ENCODE measurements around the gene RAX.
A peak's percentile ranks its signal among the peaks of the same experiment; 100 is the strongest.
"Not testable (repeated sequence)": the region's sequence is repeated elsewhere in the genome, so short reads cannot be mapped to it uniquely, and the experiment has no call there.

Gene RAX

GRCh38 chr18:59264651-59265245, 8.5 kb downstream of the RAX start:
- peaks cover 2% of the 10 kb centered on the region for H3K79me1 ChIP-seq (ENCODE audit: low read depth, low read length)
- peak overlapping the region; percentile 39 for H3K9ac ChIP-seq (ENCODE audit: low read depth, low read length, poor library complexity)
- peaks cover 3 to 72% (median 52%) of the 10 kb centered on the region in 3 experiments for H3K27me3 ChIP-seq (ENCODE audit: control insufficient read depth in 3 of 3, insufficient read depth in 3 of 3, low read depth in 1 of 3, low read length in 3 of 3)
- peak overlapping the region in 1 of 2 donors; percentile 33 for H3K4me3 ChIP-seq (ENCODE audit: low read length in 2 of 2)
- H3K18ac ChIP-seq (ENCODE audit: low read length): peak overlapping the region; percentile 90
- H2BK12ac ChIP-seq (ENCODE audit: low read length): peak overlapping the region; percentile 51
- no peak for DNase-seq (ENCODE audit: low spot score)
- no peak overlapping the region for H4K8ac ChIP-seq (ENCODE audit: low read depth, low read length)
- no peak overlapping the region for H3K23ac ChIP-seq (ENCODE audit: low read depth, low read length, poor library complexity)
- H2BK5ac ChIP-seq (ENCODE audit: low read length): no peak overlapping the region
- H2BK15ac ChIP-seq (ENCODE audit: low read length): no peak overlapping the region
- peaks cover 0 to 16% of the 10 kb centered on the region in 2 donors for H3K4me1 ChIP-seq (ENCODE audit: control insufficient read depth in 2 of 2, insufficient read depth in 1 of 2, low read depth in 1 of 2, low read length in 2 of 2)
- peak overlapping the region; percentile 65 for H3K4me2 ChIP-seq (ENCODE audit: insufficient read depth, low read length, poor library complexity, severe bottlenecking)
- peak overlapping the region; percentile 51 for H2AK5ac ChIP-seq (ENCODE audit: low read depth, low read length)
- H2BK120ac ChIP-seq (ENCODE audit: low read depth, low read length): no peak overlapping the region
- H3K14ac ChIP-seq (ENCODE audit: low read length): peak overlapping the region; percentile 47
- H3K4ac ChIP-seq (ENCODE audit: low read length): no peak overlapping the region
- peak overlapping the region; percentile 40 for H2AFZ ChIP-seq (ENCODE audit: low read length)
- H3K27ac ChIP-seq (replicated peaks; ENCODE audit: low read length): no peak overlapping the region
- H4K91ac ChIP-seq (ENCODE audit: low read depth, low read length, poor library complexity): no peak overlapping the region
- peaks cover 9 to 27% of the 10 kb centered on the region in 2 donors for H3K9me3 ChIP-seq (replicated peaks in 1 of 2; ENCODE audit: control insufficient read depth in 2 of 2, insufficient read depth in 1 of 2, low read depth in 1 of 2, low read length in 2 of 2)
- WGBS, 2 donors (ENCODE audit: extremely low coverage in 2 of 2, insufficient read length in 2 of 2, insufficient replicate concordance in 1 of 2): no CpG with 5 or more reads among the region's 41 CpGs
- H3K36me3 ChIP-seq (replicated peaks in 1 of 2; ENCODE audit: control insufficient read depth in 2 of 2, insufficient read depth in 2 of 2, low read length in 2 of 2): peaks cover 0 to 20% of the 10 kb centered on the region in 2 donors

GRCh38 chr18:59264121-59264571, 9.1 kb downstream of the RAX start:
- H3K9ac ChIP-seq (ENCODE audit: low read depth, low read length, poor library complexity): no peak overlapping the region
- H2BK12ac ChIP-seq (ENCODE audit: low read length): no peak overlapping the region
- H4K91ac ChIP-seq (ENCODE audit: low read depth, low read length, poor library complexity): no peak overlapping the region
- H2BK15ac ChIP-seq (ENCODE audit: low read length): no peak overlapping the region
- H3K23ac ChIP-seq (ENCODE audit: low read depth, low read length, poor library complexity): no peak overlapping the region
- H3K4ac ChIP-seq (ENCODE audit: low read length): no peak overlapping the region
- H2AFZ ChIP-seq (ENCODE audit: low read length): no peak overlapping the region
- no peak for DNase-seq (ENCODE audit: low spot score)
- H3K27ac ChIP-seq (replicated peaks; ENCODE audit: low read length): no peak overlapping the region
- H2BK120ac ChIP-seq (ENCODE audit: low read depth, low read length): no peak overlapping the region
- peaks cover 2% of the 10 kb centered on the region for H3K79me1 ChIP-seq (ENCODE audit: low read depth, low read length)
- H3K14ac ChIP-seq (ENCODE audit: low read length): no peak overlapping the region
- H2BK5ac ChIP-seq (ENCODE audit: low read length): no peak overlapping the region
- H3K18ac ChIP-seq (ENCODE audit: low read length): peak overlapping the region; percentile 62
- H3K4me1 ChIP-seq (ENCODE audit: control insufficient read depth in 2 of 2, insufficient read depth in 1 of 2, low read depth in 1 of 2, low read length in 2 of 2): peaks cover 0 to 16% of the 10 kb centered on the region in 2 donors
- H2AK5ac ChIP-seq (ENCODE audit: low read depth, low read length): peak overlapping the region; percentile 51
- peaks cover 0 to 18% of the 10 kb centered on the region in 2 donors for H3K36me3 ChIP-seq (replicated peaks in 1 of 2; ENCODE audit: control insufficient read depth in 2 of 2, insufficient read depth in 2 of 2, low read length in 2 of 2)
- no CpG with 5 or more reads among the region's 17 CpGs for WGBS, 2 donors (ENCODE audit: extremely low coverage in 2 of 2, insufficient read length in 2 of 2, insufficient replicate concordance in 1 of 2)
- peak overlapping the region in 1 of 2 donors; percentile 69 for H3K4me3 ChIP-seq (ENCODE audit: low read length in 2 of 2)
- H3K27me3 ChIP-seq (ENCODE audit: control insufficient read depth in 3 of 3, insufficient read depth in 3 of 3, low read depth in 1 of 3, low read length in 3 of 3): peaks cover 3 to 66% (median 52%) of the 10 kb centered on the region in 3 experiments
- peaks cover 9 to 25% of the 10 kb centered on the region in 2 donors for H3K9me3 ChIP-seq (replicated peaks in 1 of 2; ENCODE audit: control insufficient read depth in 2 of 2, insufficient read depth in 1 of 2, low read depth in 1 of 2, low read length in 2 of 2)
- H3K4me2 ChIP-seq (ENCODE audit: insufficient read depth, low read length, poor library complexity, severe bottlenecking): peak overlapping the region; percentile 65
- H4K8ac ChIP-seq (ENCODE audit: low read depth, low read length): no peak overlapping the region

DNA sequence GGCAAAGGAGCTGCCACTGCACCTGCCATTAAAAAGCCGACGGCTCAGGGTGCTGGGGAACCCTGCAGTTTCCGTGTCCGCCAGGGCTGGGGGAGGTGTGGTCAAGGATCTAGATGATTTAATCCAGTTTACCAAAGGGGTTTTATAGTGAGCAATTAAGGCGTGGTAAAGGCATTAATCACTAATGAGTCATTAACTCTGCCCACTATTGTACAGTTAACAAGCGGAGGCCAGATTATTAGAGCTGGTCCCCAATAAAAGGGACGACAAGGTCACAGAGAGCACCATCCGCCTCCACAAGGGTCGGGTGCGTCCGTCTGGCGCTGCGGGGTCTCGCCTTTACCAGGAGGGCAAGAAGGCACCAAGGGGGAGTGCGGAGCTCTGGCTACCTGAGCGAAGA, 9.6 kb downstream of the RAX start:
- no peak overlapping the region for H3K27ac ChIP-seq (replicated peaks; ENCODE audit: low read length)
- no peak overlapping the region for H3K4me3 ChIP-seq (ENCODE audit: low read length in 2 of 2)
- no peak overlapping the region for H3K4ac ChIP-seq (ENCODE audit: low read length)
- peaks cover 9 to 22% of the 10 kb centered on the region in 2 donors for H3K9me3 ChIP-seq (replicated peaks in 1 of 2; ENCODE audit: control insufficient read depth in 2 of 2, insufficient read depth in 1 of 2, low read depth in 1 of 2, low read length in 2 of 2)
- H2AK5ac ChIP-seq (ENCODE audit: low read depth, low read length): no peak overlapping the region
- H2BK5ac ChIP-seq (ENCODE audit: low read length): no peak overlapping the region
- no CpG with 5 or more reads among the region's 16 CpGs for WGBS, 2 donors (ENCODE audit: extremely low coverage in 2 of 2, insufficient read length in 2 of 2, insufficient replicate concordance in 1 of 2)
- no peak overlapping the region for H4K91ac ChIP-seq (ENCODE audit: low read depth, low read length, poor library complexity)
- peaks cover 3 to 63% (median 51%) of the 10 kb centered on the region in 3 experiments for H3K27me3 ChIP-seq (ENCODE audit: control insufficient read depth in 3 of 3, insufficient read depth in 3 of 3, low read depth in 1 of 3, low read length in 3 of 3)
- H3K4me2 ChIP-seq (ENCODE audit: insufficient read depth, low read length, poor library complexity, severe bottlenecking): no peak overlapping the region
- no peak overlapping the region for H2AFZ ChIP-seq (ENCODE audit: low read length)
- H3K14ac ChIP-seq (ENCODE audit: low read length): no peak overlapping the region
- H3K23ac ChIP-seq (ENCODE audit: low read depth, low read length, poor library complexity): no peak overlapping the region
- no peak overlapping the region for H4K8ac ChIP-seq (ENCODE audit: low read depth, low read length)
- no peaks in the 10 kb centered on the region for H3K79me1 ChIP-seq (ENCODE audit: low read depth, low read length)
- no peak overlapping the region for H2BK120ac ChIP-seq (ENCODE audit: low read depth, low read length)
- peaks cover 0 to 16% of the 10 kb centered on the region in 2 donors for H3K36me3 ChIP-seq (replicated peaks in 1 of 2; ENCODE audit: control insufficient read depth in 2 of 2, insufficient read depth in 2 of 2, low read length in 2 of 2)
- no peak overlapping the region for H3K9ac ChIP-seq (ENCODE audit: low read depth, low read length, poor library complexity)
- no peak overlapping the region for H2BK15ac ChIP-seq (ENCODE audit: low read length)
- H3K18ac ChIP-seq (ENCODE audit: low read length): peak overlapping the region; percentile 62
- no peak for DNase-seq (ENCODE audit: low spot score)
- no peak overlapping the region for H2BK12ac ChIP-seq (ENCODE audit: low read length)
- H3K4me1 ChIP-seq (ENCODE audit: control insufficient read depth in 2 of 2, insufficient read depth in 1 of 2, low read depth in 1 of 2, low read length in 2 of 2): peaks cover 0 to 16% of the 10 kb centered on the region in 2 donors

GRCh38 chr18:59262243-59262642, 11.0 kb downstream of the RAX start:
- H3K9me3 ChIP-seq (replicated peaks in 1 of 2; ENCODE audit: control insufficient read depth in 2 of 2, insufficient read depth in 1 of 2, low read depth in 1 of 2, low read length in 2 of 2); DNase-seq (ENCODE audit: low spot score); H2BK12ac ChIP-seq (ENCODE audit: low read length); H3K9ac ChIP-seq (ENCODE audit: low read depth, low read length, poor library complexity); H3K23ac ChIP-seq (ENCODE audit: low read depth, low read length, poor library complexity); H2BK15ac ChIP-seq (ENCODE audit: low read length); H3K27ac ChIP-seq (replicated peaks; ENCODE audit: low read length); H2BK5ac ChIP-seq (ENCODE audit: low read length); H3K4me3 ChIP-seq (ENCODE audit: low read length in 2 of 2); H3K4me2 ChIP-seq (ENCODE audit: insufficient read depth, low read length, poor library complexity, severe bottlenecking); H3K36me3 ChIP-seq (replicated peaks in 1 of 2; ENCODE audit: control insufficient read depth in 2 of 2, insufficient read depth in 2 of 2, low read length in 2 of 2); H2BK120ac ChIP-seq (ENCODE audit: low read depth, low read length); H2AFZ ChIP-seq (ENCODE audit: low read length); H3K18ac ChIP-seq (ENCODE audit: low read length); H3K79me1 ChIP-seq (ENCODE audit: low read depth, low read length); H4K8ac ChIP-seq (ENCODE audit: low read depth, low read length); H4K91ac ChIP-seq (ENCODE audit: low read depth, low read length, poor library complexity); H3K4ac ChIP-seq (ENCODE audit: low read length); H2AK5ac ChIP-seq (ENCODE audit: low read depth, low read length); H3K14ac ChIP-seq (ENCODE audit: low read length): not testable (repeated sequence)
- no CpG with 5 or more reads among the region's 2 CpGs for WGBS, 2 donors (ENCODE audit: extremely low coverage in 2 of 2, insufficient read length in 2 of 2, insufficient replicate concordance in 1 of 2)
- Histone ChIP-seq H3K27me3 (ENCODE audit: control insufficient read depth in 3 of 3, insufficient read depth in 3 of 3, low read depth in 1 of 3, low read length in 3 of 3) (peaks cover 3 to 49% (median 38%) of the 10 kb centered on the region in 3 experiments), H3K4me1 (ENCODE audit: control insufficient read depth in 2 of 2, insufficient read depth in 1 of 2, low read depth in 1 of 2, low read length in 2 of 2) (peaks cover 0 to 16% of the 10 kb centered on the region in 2 donors)
